Jurkat, Clone E6-1 (cell line): Measurements from ENCODE around the gene PDZRN3. TPM values are rescaled to one million over a fixed set of nuclear protein-coding genes. Genes with fewer than 3 reads are reported as not detected.

Experiments used
- DNase-seq: peaks from one replicate; pipeline ENCODE4 v3.0.0-alpha.2; 2011; ENCODE audit warnings: low read depth, low spot score
- H3K4me3 ChIP-seq: 2 replicates; pipeline ENCODE4 v1.5.1; 2011; ENCODE audit warnings: mild to moderate bottlenecking, low read length, control low read depth, moderate library complexity
- polyA plus RNA-seq: library from polyadenylated mRNA; unstranded; fragments of >200 nt; gene quantifications from one replicate; pipeline ENCODE4 v1.2.1, GENCODE V29; 2012; ENCODE audit warnings: missing spikeins; ENCODE audit not compliant: insufficient read length, insufficient read depth

Gene PDZRN3
- polyA plus RNA-seq, result not detected

DNA sequence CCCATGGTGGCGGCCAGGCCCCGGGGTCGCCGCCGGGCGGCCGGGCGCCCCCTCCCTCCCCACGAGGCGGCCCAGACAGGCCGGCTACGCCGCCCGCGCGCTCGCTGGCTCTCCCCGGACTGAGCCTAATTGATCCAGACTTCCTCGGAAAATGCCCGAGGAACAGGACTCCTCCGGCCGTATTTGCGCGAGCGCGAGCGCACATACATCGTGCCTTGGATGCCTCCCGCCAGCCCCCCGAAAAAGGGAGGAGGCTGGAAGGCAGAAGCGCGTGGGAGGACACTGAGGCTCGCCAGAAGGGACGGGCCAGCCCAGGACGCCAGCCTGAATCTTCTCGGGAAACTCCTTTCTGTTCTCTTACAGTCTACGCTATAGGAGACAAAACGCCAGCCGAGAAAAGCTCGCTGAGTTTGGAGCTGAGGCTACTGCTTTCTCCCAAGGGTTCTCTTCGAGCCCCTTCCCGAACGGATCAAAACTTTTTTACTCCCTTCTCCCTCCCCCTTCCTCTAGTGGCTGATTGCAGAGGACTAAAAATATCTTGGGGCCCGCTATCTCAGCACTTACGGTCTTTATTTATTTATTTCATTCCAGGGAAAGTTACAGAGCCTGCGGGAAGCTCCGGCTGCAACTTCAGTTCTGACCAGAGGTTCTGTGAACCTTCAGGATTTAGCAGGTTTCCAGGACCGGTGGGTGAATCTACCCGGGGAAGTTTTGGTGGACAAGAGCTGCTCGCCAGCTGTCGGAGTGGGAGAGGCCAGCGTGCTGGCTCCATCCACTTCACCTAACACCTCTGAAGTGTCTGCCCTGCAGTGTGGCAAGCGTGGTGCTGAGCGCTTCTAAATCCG, at the start of gene PDZRN3:
Gene PDZRN3 (minus strand): TSS at position 121 of the 845 bp plus-strand sequence.
- H3K4me3 ChIP-seq, result no peak within 1 kb of the TSS
- no peak for DNase-seq

DNA sequence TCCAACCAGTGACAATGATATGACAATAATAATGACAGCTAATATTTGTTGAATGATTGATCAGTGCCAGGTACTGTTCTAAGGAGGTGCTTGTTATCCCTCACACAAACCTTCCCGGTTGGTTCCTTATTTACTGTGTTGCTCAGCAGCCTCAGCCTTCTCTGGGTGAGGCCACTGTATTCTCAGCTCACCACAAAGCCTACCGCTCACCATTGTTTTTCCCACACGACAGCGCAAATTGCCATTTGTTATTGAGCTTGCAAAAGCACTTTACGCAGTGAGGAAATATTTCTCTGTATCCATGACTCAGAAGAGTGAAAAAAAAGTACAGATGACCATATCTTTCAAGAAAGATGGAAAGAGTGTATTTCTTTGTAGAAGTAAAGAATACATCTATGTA, 49.5 kb upstream of the PDZRN3 start:
- no peak overlapping the region for H3K4me3 ChIP-seq
- DNase-seq, result no peak

DNA sequence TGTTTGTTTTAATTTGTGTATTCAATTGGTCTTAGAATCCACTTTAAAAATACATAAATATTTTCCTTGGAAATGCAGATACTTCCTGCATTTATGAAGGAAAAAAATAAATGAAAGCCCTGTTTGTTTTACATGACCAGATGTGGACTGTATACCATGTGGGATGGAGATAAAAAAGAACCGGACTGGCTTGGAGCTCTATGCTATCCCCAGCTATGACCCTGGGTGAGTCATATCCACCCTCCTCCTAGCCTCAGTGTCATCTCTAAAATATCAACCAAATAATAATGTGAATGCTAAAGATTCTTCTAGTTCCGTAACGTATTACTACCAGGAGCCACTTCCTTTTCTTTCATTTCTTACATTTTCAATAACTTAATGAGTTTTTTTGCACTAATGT, 44.5 kb upstream of the PDZRN3 start:
- no peak for DNase-seq
- no peak overlapping the region for H3K4me3 ChIP-seq

DNA sequence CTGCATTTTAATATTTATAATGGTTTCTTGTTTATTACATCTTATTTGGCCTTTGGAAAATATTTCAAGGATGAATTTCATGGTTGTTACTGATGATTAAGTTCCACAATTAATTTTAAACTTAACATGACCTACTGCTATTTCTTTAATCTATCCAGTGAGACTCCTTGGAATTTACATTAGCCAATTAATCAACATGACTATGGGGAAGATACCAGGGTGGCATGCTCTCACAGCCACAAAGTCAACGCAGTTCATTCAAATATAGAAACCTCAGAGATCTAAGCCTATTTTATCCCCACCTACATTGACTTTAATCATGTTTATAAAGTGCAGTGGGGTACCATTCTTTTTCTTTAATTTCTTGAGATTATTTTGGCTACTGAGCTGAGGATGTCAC, 43.6 kb upstream of the PDZRN3 start:
- DNase-seq, result no peak
- H3K4me3 ChIP-seq, result no peak overlapping the region

DNA sequence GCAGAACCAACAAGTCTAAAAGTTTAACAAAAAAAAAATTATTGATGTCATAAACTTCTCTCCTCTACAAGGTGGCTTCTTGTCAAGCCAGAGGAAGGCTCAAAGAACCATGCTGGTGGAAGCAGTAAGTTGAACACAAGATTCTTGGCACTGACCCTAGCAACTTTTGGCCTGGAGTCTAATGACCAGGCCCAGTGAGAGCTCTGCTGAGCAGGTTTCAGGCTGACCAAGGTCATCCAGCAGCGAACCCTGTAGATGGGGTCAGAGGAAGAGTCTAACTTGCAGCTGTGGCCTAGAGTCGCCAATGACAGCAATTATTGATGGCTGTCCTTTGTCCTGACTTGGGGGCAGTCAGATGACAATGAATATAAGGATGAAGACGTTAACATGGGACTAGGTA, 43.1 kb upstream of the PDZRN3 start:
- H3K4me3 ChIP-seq, result no peak overlapping the region
- no peak for DNase-seq

DNA sequence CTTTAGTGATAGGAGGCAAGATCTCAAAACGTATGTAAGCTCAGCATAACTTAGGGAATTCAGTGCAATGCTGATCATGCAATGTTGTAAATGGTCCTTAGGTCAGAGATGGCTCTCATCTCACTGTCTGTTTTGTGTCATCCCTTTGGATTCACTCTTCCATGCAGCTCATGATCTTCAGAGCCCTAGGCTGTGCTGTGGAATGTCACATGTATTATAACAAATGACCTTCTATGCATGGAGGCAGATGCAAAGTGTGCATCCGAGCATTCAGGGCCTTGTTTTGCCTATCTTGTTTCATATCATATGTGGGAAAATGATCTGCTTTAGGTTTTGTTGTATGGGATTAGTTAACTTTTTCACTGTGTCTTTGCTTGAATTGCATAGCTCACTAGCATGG, 40.5 kb upstream of the PDZRN3 start:
- DNase-seq, result no peak
- no peak overlapping the region for H3K4me3 ChIP-seq

DNA sequence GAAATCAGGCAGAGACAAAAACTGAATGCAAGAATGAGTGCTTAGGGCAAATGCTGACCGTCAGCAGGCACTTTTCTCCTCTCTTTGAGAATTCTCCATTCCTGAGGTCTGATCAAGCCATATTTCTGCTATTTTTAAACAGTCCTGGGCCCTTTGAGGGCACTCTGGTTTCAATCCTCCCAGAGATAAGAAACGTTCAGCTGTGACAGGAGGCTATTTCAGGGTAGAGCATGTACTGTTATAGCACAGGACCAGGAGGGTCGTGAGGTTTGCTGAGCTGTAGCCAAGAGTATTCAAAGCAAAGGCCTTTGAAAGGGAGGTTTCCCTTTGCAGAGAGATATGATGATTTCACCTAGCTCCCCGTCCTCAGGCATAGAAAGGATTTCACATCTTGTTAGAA, 39.6 kb upstream of the PDZRN3 start:
- no peak overlapping the region for H3K4me3 ChIP-seq
- no peak for DNase-seq

DNA sequence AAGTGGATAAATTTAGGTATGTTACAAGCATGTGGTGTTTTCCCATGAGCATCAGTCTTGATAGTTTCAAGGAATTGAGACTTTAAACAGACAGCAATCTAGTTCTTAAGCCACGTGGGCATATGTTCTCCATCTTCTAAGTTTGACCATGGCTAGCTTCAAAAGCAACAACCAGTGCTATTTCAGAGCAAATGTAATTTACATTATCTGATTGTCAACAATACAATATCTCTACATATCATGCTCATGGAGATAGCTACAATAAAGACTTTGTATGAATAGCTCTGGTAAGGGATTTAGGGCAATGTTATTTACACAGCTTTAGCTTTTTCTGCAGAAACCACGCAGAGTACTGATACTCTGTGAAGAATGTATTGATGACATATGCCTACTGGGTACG, 38.8 kb upstream of the PDZRN3 start:
- DNase-seq, result no peak
- no peak overlapping the region for H3K4me3 ChIP-seq

DNA sequence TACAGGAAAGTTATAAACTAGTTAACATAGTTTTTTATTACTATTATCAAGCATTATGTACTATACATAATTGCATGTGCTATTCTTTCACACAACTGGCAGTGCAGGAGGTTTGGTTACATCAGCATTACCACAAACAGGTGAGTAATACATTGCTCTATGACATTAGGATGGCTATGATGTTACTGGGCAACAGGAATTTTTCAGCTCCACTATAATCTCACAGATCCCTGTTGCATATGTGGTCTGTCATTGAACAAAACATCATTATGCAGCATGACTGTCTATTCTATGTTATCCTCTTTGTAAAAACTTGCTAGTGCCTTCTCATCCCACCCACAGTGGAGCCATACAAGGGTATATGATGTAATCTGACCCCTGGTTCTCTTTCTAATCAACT, 36.5 kb upstream of the PDZRN3 start:
- DNase-seq, result no peak
- no peak overlapping the region for H3K4me3 ChIP-seq

DNA sequence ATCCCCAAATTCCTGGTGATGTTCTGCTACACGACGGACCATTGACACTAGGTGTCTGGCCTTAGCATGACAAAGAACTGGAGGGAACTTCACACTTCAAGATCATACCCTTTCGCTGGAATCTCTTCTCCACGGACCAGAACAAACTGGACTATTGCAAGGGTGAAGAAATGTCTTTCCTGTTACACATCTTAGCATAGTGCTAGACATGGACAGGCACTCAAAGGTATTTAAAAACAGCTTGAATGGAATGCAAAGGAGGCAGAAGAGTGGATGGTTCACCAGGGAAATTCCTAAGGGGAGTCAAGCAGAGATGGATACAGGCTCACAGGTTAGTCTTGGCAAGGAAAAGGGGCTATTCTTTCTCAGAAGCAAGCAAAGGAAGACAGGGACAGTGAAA, 33.5 kb upstream of the PDZRN3 start:
- no peak for DNase-seq
- no peak overlapping the region for H3K4me3 ChIP-seq

DNA sequence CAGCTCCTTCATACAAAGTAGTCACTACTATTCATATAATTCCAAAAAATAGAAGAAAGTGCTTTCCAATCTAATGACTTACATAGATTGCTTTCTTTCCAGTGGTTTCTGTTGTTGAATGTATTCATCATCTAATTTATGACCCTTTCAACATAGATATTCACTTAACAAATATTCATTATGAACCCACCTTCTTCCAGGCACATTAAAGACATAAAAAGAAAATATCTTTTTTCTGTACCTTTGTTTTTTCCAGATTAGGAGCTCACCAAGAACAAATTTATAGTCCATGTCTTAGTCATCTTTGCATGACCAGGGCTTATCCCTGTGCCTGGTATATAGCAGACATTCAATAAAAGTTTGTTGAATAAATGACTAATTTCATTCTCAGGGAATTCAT, 32.4 kb upstream of the PDZRN3 start:
- H3K4me3 ChIP-seq, result no peak overlapping the region
- DNase-seq, result no peak

DNA sequence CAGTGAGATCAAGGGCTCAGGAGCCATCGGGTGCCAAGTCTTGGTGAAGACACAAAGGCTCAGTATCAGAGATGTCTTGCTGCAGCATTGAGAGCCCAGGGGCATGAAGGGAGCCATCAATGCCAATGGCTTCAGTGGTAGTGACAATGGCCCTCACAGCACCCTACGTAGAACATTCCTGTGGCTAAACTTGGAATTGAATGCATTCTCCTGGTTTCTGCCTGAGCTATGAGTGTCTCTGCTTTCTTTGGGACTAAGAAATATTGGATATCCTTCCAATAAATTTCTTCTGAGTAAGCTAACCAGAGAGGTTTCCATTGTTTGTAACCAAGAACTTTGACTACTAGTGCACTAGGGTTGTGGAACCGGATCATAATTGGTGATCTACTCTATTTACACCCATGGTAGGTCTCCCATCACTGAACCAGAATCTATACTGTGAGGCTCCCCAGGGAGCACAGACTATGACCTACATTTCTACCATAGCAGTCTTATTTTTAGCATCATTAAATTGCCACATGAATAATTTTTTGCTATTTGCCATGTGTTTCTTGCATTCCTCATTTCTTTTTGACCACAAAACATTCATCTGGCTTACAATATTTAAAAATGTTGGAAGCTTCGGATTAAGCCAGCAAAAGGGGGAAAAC, 31.6 kb upstream of the PDZRN3 start:
- DNase-seq, result no peak

DNA sequence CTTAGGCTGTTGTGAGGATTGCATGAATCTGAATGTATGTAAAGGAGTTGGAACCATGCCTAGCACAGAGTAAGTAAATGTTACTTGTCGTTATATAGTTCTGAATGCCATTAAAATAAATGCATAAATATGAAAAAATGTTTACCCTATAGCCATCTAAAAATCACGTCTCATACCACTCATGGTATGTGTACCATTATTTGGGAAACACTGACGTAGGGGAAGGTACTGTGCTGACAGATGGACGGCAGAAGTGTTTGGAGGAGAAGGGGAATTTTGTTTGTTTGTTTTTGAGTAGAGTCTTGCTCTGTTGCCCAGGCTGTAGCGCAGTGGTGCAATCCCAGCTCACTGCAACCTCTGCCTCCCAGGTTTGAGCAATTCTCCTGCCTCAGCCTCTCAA, 30.5 kb upstream of the PDZRN3 start:
- DNase-seq, result no peak
- H3K4me3 ChIP-seq, result no peak overlapping the region

More for the DNA sequence above, 31.6 kb upstream of the PDZRN3 start:
- H3K4me3 ChIP-seq, result no peak overlapping the region

DNA sequence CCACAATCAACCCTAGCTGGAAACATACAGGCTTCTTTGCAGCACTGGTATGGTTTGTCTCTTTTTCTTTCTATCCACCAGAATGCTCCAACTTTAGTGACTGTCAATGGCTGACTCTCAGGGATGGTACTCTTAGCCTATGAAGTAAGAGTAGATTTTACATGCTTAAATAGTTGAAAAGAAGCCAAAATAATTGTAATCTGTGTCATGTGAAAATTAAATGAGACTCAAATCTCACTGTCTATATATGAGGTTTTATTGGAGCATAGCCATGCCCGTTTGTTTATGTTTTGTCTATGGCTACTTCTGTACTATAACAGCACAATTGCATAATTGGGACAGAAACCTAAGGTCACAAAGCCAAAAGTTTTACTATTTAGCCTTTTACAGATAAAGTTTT, 29.1 kb upstream of the PDZRN3 start:
- DNase-seq, result no peak
- H3K4me3 ChIP-seq, result no peak overlapping the region

DNA sequence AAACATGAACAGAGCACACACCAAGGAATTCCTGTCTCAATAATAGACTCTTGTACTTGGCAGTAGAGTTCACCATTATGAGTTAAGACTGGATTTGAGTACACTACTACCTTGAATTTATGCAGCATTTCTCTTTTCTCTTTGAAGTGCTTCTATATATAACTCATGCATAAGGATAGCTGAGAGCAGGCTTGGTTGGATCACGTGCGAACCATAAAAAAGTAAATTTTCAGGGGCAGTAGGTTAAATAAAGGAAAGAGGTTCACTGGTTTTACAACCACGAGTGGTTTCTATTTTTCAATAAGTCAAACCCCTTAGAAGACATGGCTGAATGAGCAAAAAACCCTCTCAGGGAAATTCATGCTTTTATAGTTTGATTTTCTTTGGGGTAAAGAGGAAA, 28.6 kb upstream of the PDZRN3 start:
- no peak overlapping the region for H3K4me3 ChIP-seq
- DNase-seq, result no peak

DNA sequence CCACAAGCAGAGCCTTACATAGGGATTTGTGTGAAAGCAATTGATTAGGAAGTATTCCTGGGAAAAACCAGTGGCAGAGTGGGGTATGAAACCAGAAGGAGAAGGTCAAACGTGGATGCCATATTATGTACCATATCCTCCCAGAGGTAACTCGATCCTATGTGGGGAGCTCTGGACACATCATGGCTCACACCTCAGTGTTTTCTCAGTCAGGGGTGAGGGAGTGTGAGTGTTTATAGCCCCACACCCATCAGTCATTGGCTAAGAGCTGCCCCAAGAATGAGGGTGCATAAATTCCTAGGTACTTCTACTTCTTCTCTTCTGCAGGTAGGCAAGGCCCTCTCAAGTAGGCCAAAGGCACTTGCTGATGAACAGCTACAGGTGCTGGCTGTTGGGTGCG, 28.2 kb upstream of the PDZRN3 start:
- no peak overlapping the region for H3K4me3 ChIP-seq
- DNase-seq, result no peak

DNA sequence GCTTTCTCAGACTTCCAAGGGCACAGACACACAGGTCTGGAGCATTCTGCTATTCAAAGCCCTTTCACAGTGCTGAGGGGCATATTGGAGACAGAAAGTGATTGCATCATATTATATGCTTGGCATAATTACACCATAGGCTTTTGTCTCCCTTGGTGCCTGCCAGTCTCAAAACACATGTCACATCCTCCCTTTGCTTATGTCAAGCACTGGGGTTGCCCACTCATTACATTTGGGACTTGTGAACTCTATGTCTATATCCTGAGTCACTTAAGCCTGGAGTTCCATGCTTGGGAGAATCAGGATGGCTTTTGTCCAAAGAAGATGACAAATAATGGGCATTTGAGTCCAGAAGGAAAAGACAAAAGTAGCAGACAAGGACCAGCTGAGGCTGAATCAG, 12.3 kb upstream of the PDZRN3 start:
- H3K4me3 ChIP-seq, result no peak overlapping the region
- no peak for DNase-seq

DNA sequence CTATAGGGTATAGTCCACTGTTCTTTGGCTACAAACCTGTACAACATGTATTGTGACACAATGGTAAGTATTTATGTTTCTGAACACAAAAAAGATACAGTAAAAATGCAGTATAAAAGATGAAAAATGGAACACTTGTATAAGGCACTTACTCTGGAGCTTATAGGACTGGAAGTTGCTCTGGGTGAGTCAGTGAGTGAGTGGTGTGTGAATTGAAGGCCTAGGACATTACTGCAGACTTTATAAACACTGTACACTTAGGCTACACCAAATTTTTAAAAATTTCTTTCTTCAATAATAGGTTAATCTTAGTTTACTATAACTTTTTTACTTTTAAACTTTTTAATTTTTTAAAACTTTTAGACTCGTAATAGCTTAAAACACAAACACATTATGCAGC, 10.5 kb upstream of the PDZRN3 start:
- no peak for DNase-seq
- H3K4me3 ChIP-seq, result no peak overlapping the region

DNA sequence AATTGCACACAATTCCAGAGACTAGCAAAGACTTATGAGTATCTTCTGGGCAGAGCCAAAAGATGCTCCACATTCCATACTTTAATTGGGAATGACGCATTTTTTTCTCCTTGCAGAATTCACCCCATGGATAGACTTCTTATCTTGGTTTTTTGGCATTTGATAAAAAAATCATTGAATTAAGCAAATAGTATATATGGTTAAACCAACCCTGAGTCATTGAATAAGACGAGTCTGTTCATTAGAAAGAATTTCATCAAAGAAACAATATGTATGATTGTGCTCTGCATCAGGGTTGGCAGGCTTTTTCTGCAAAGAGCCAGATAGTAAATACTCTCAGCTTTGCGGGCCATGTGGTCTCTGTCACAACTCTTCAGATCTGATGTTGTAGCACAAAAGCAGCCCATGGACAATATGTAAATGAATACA, 9.2 kb upstream of the PDZRN3 start:
- no peak overlapping the region for H3K4me3 ChIP-seq
- DNase-seq, result no peak

DNA sequence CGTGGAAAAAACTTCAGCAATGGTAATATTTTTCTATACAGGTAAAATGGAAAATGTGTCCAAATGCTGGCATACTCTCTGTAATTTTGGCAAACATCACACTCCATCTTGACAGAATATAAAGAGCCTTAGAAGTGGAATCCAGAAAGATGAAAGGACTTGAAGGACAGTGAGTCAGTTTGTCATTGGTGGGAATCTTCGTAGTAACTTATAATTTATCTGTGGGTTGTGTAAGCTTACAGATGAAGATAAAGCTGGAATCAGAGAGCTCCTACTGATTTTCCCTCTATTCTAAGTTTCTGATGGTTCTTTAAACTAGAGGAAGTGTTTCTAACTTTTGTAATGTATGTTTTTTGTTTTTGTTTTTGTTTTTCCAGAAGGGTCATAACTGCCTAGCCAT, 8.7 kb upstream of the PDZRN3 start:
- no peak for DNase-seq
- H3K4me3 ChIP-seq, result no peak overlapping the region

DNA sequence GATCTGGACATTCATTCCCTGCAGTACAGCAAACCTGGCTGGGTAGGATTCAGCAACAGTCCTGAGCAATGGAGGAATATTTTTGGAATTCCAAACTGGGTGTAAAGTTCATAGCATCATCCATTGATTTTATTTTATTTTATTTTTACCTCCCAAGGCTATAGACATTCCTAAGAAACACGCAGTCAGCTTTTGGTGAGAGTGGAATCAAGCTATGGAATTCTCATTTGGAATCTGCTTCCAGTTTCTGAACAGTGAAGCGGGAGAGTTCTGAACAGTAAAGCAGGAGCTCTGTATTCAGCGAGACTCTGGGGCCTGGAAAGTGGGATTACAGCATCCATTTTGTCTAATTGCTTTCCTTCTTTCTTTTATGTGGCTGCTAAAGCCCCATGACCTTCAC, 1.4 kb upstream of the PDZRN3 start:
- no peak for DNase-seq
- no peak overlapping the region for H3K4me3 ChIP-seq
